HEK293 (cell line): ENCODE results near the gene DSTN.
A peak's percentile ranks its signal among the peaks of the same experiment; 100 is the strongest.

ENCODE experiments used
- CTCF ChIA-PET: fragments of 350-600 bp; formaldehyde crosslinking; extraction: SDS; loops from one replicate; lab custom pipeline; 2021; ENCODE audit warnings: antibody characterized with exemption; lab: Yijun Ruan, JAX
- POLR2A ChIA-PET: fragments of 300-600 bp; formaldehyde crosslinking; extraction: SDS; loops from one replicate; lab custom pipeline; 2020; ENCODE audit warnings: antibody characterized with exemption, inconsistent platforms; lab: Yijun Ruan, JAX
- H3K27ac ChIP-seq: fragments of 200-500 bp; sonication (Bioruptor generic); 2 replicates; pipeline ENCODE4 v1.5.1; 2014; ENCODE audit warnings: low read depth, low read length, control low read depth, inconsistent platforms; ENCODE audit errors: extremely low read depth
- H3K36me3 ChIP-seq, 2 experiments: fragments of 200-500 bp in 1 of 2; sonication (Bioruptor generic) in 1 of 2; 1 replicate in 1 of 2; 2 replicates in 1 of 2; pipeline ENCODE4 v1.5.1; 2014 to 2017; ENCODE audit warnings: inconsistent platforms in 2 of 2, low read length in 2 of 2; ENCODE audit not compliant: control insufficient read depth in 2 of 2, insufficient read depth in 1 of 2
- H3K4me1 ChIP-seq: fragments of 200-500 bp; sonication (Bioruptor generic); 2 replicates; pipeline ENCODE4 v1.5.1; 2014; ENCODE audit warnings: mild to moderate bottlenecking, low read length, inconsistent platforms; ENCODE audit not compliant: control insufficient read depth, insufficient read depth
- H3K4me3 ChIP-seq: 2 replicates; pipeline ENCODE4 v1.5.1; 2011; ENCODE audit warnings: low read depth, mild to moderate bottlenecking, control low read depth, low read length, moderate library complexity
- H3K9me3 ChIP-seq: fragments of 200-500 bp; sonication (Bioruptor generic); 2 replicates; pipeline ENCODE4 v1.5.1; 2014; ENCODE audit warnings: low read depth, low read length, inconsistent platforms; ENCODE audit not compliant: control insufficient read depth, insufficient read depth
- AEBP2 ChIP-seq: fragments of 450-650 bp; formaldehyde crosslinking; IDR thresholded peaks from 2 replicates; pipeline ENCODE4 v1.5.1; 2016; ENCODE audit warnings: missing biosample characterization, missing genetic modification characterization, borderline replicate concordance
- ELK4 ChIP-seq: IDR thresholded peaks from 2 replicates; pipeline ENCODE4 v1.6.1; 2011; ENCODE audit warnings: mild to moderate bottlenecking, low read depth, low read length, borderline replicate concordance
- GLI2 ChIP-seq: fragments of 450-650 bp; formaldehyde crosslinking; IDR thresholded peaks from 2 replicates; pipeline ENCODE4; 2017; ENCODE audit warnings: missing biosample characterization, missing genetic modification characterization, low read depth, borderline replicate concordance
- KLF9 ChIP-seq: fragments of 450-650 bp; formaldehyde crosslinking; IDR thresholded peaks from 2 replicates; pipeline ENCODE4 v1.5.1; 2016; ENCODE audit warnings: missing biosample characterization, missing genetic modification characterization, low read depth
- OSR2 ChIP-seq: fragments of 450-650 bp; formaldehyde crosslinking; IDR thresholded peaks from 2 replicates; pipeline ENCODE4 v1.5.1; 2016; ENCODE audit warnings: missing biosample characterization, missing genetic modification characterization
- SCRT1 ChIP-seq: fragments of 450-650 bp; formaldehyde crosslinking; IDR thresholded peaks from 2 replicates; pipeline ENCODE4 v1.5.1; 2016; ENCODE audit warnings: missing biosample characterization, missing genetic modification characterization, borderline replicate concordance
- SCRT2 ChIP-seq: fragments of 450-650 bp; formaldehyde crosslinking; IDR thresholded peaks from 2 replicates; pipeline ENCODE4 v1.5.1; 2016; ENCODE audit warnings: missing biosample characterization, missing genetic modification characterization
- SP2 ChIP-seq: fragments of 450-650 bp; formaldehyde crosslinking; IDR thresholded peaks from 2 replicates; pipeline ENCODE4 v1.5.1; 2016; ENCODE audit warnings: missing biosample characterization, missing genetic modification characterization
- SP3 ChIP-seq: fragments of 450-650 bp; formaldehyde crosslinking; IDR thresholded peaks from 2 replicates; pipeline ENCODE4 v1.5.1; 2016; ENCODE audit warnings: missing biosample characterization, missing genetic modification characterization
- ZBTB10 ChIP-seq: fragments of 450-650 bp; formaldehyde crosslinking; IDR thresholded peaks from 2 replicates; pipeline ENCODE4 v1.5.1; 2016; ENCODE audit warnings: missing biosample characterization, missing genetic modification characterization
- ZNF114 ChIP-seq: fragments of 450-650 bp; formaldehyde crosslinking; IDR thresholded peaks from 2 replicates; pipeline ENCODE4 v1.5.0; 2017; ENCODE audit warnings: missing biosample characterization, missing genetic modification characterization
- ZNF148 ChIP-seq: fragments of 450-650 bp; formaldehyde crosslinking; IDR thresholded peaks from 2 replicates; pipeline ENCODE4 v1.5.0; 2017; ENCODE audit warnings: missing biosample characterization, missing genetic modification characterization, borderline replicate concordance
- ZNF214 ChIP-seq: fragments of 450-650 bp; formaldehyde crosslinking; IDR thresholded peaks from 2 replicates; pipeline ENCODE4 v1.5.1; 2017; ENCODE audit warnings: missing biosample characterization, mild to moderate bottlenecking, missing genetic modification characterization, borderline replicate concordance
- ZNF248 ChIP-seq: fragments of 450-650 bp; formaldehyde crosslinking; IDR thresholded peaks from 2 replicates; pipeline ENCODE4 v1.5.1; 2017; ENCODE audit warnings: missing biosample characterization, missing genetic modification characterization
- ZNF596 ChIP-seq: fragments of 450-650 bp; IDR thresholded peaks from 2 replicates; pipeline ENCODE4 v1.5.0; 2018; ENCODE audit warnings: missing biosample characterization, mild to moderate bottlenecking, missing genetic modification characterization, moderate library complexity
- ZNF624 ChIP-seq: fragments of 450-650 bp; formaldehyde crosslinking; IDR thresholded peaks from 2 replicates; pipeline ENCODE4 v1.5.1; 2017; ENCODE audit warnings: missing biosample characterization, missing genetic modification characterization
- ZNF692 ChIP-seq: fragments of 450-650 bp; formaldehyde crosslinking; IDR thresholded peaks from 2 replicates; pipeline ENCODE4 v1.5.1; 2016; ENCODE audit warnings: missing biosample characterization, missing genetic modification characterization
- ZNF701 ChIP-seq: fragments of 450-650 bp; formaldehyde crosslinking; IDR thresholded peaks from 2 replicates; pipeline ENCODE4 v1.5.1; 2016; ENCODE audit warnings: missing biosample characterization, missing genetic modification characterization
- ZNF843 ChIP-seq: fragments of 450-650 bp; formaldehyde crosslinking; IDR thresholded peaks from 2 replicates; pipeline ENCODE4 v1.5.1; 2016; ENCODE audit warnings: missing biosample characterization, missing genetic modification characterization
- ZSCAN23 ChIP-seq: fragments of 450-650 bp; formaldehyde crosslinking; IDR thresholded peaks from 2 replicates; pipeline ENCODE4 v1.5.1; 2016; ENCODE audit warnings: missing biosample characterization, missing genetic modification characterization

DSTN gene

GRCh38 chr20:17650301-17651128 is 80.6 kb downstream of the DSTN start:
- CTCF ChIA-PET, result interaction anchor here (0.6 to 1.4 kb wide), 5 partner anchors 12 to 145 kb away, joined by 3 to 4 read pairs (median 3); no protein-coding TSS in a partner anchor

GRCh38 chr20:17651129-17651759 is 81.4 kb downstream of the DSTN start:
- Histone ChIP-seq H3K27ac (no peak overlapping the region), H3K4me1 (peaks cover 8% of the 10 kb centered on the region; the same call in 1 of the 2 replicates), H3K4me3 (no peak overlapping the region)
- ChIA-PET POLR2A (no interaction called here), CTCF (interaction anchor here (0.7 to 1.0 kb wide), 2 partner anchors 146 to 288 kb away, joined by 3 to 5 read pairs; no protein-coding TSS in a partner anchor)
- TF ChIP-seq ZSCAN23 (tag by site-specific recombination) (no peak), ELK4 (no peak), ZNF248 (tag by site-specific recombination) (no peak), ZNF596 (tag by site-specific recombination) (no peak), AEBP2 (no peak), GLI2 (no peak), SP2 (tag by site-specific recombination) (no peak), ZNF114 (tag by site-specific recombination) (no peak), KLF9 (tag by site-specific recombination) (no peak), ZNF843 (tag by site-specific recombination) (no peak), SP3 (no peak), ZNF701 (tag by site-specific recombination) (no peak), ZBTB10 (tag by site-specific recombination) (no peak), ZNF148 (no peak), OSR2 (no peak)
- TF ChIP-seq, all 188 proteins: peak for 0
- no peaks in the 10 kb centered on the region for H3K9me3 ChIP-seq
- H3K36me3 ChIP-seq, result peaks cover 0 to 21% of the 10 kb centered on the region in 2 experiments; a peak in 1 of 3 replicates

More at GRCh38 chr20:17650301-17651128, 80.6 kb downstream of the DSTN start:
- no peak overlapping the region for H3K4me3 ChIP-seq
- no peak overlapping the region for H3K27ac ChIP-seq
- peaks cover 8% of the 10 kb centered on the region; the same call in 1 of the 2 replicates for H3K4me1 ChIP-seq
- TF ChIP-seq SCRT1, result peak; percentile 67; the same call in 1 of the 2 replicates
- no peak for TF ChIP-seq ZNF214 (tag by site-specific recombination)
- TF ChIP-seq ZNF692 (tag by site-specific recombination), result 0 out of 2 replicates have a peak, but pooled peaks have one; percentile 21
- no peak for TF ChIP-seq ZNF624 (tag by site-specific recombination)
- peak; percentile 88 for TF ChIP-seq SCRT2 (tag by site-specific recombination)
- TF ChIP-seq, all 188 proteins: peak for 3
- H3K36me3 ChIP-seq, result peaks cover 0 to 16% of the 10 kb centered on the region in 2 experiments; a peak in 1 of 3 replicates
- POLR2A ChIA-PET, result no interaction called here
- no peaks in the 10 kb centered on the region for H3K9me3 ChIP-seq
